HEK293 (cell line): Measurements from ENCODE around the gene SNCAIP.

Experiments
- EGR2 ChIP-seq: fragments of 450-650 bp; formaldehyde crosslinking; IDR thresholded peaks from 2 replicates; pipeline ENCODE4 v1.5.1; 2016; ENCODE audit warnings: low read depth, missing biosample characterization, missing genetic modification characterization
- GLI2 ChIP-seq: fragments of 450-650 bp; formaldehyde crosslinking; IDR thresholded peaks from 2 replicates; pipeline ENCODE4; 2017; ENCODE audit warnings: missing biosample characterization, missing genetic modification characterization, low read depth, borderline replicate concordance
- GLI4 ChIP-seq: fragments of 450-650 bp; formaldehyde crosslinking; IDR thresholded peaks from 2 replicates; pipeline ENCODE4 v1.5.1; 2016; ENCODE audit warnings: missing biosample characterization, missing genetic modification characterization
- GLIS2 ChIP-seq: fragments of 450-650 bp; formaldehyde crosslinking; IDR thresholded peaks from 2 replicates; pipeline ENCODE4 v1.5.1; 2016; ENCODE audit warnings: missing biosample characterization, missing genetic modification characterization
- HOXD13 ChIP-seq: sonication (generic); formaldehyde crosslinking; IDR thresholded peaks from 2 replicates; pipeline ENCODE4 v1.8.0; 2022; ENCODE audit warnings: missing genetic modification reagents, borderline replicate concordance
- PBX3 ChIP-seq: sonication (generic); formaldehyde crosslinking; IDR thresholded peaks from 2 replicates; pipeline ENCODE4 v1.8.1; 2022; ENCODE audit warnings: mild to moderate bottlenecking, moderate library complexity, missing genetic modification reagents
- PRDM1 ChIP-seq: fragments of 450-650 bp; formaldehyde crosslinking; IDR thresholded peaks from 2 replicates; pipeline ENCODE4; 2016; ENCODE audit warnings: missing biosample characterization, missing genetic modification characterization
- PRDM4 ChIP-seq: fragments of 450-650 bp; formaldehyde crosslinking; IDR thresholded peaks from 2 replicates; pipeline ENCODE4 v1.5.1; 2017; ENCODE audit warnings: missing biosample characterization, missing genetic modification characterization
- REPIN1 ChIP-seq: fragments of 450-650 bp; formaldehyde crosslinking; IDR thresholded peaks from 2 replicates; pipeline ENCODE4 v1.5.1; 2017; ENCODE audit warnings: missing biosample characterization, missing genetic modification characterization, low read depth
- TRIM28 ChIP-seq: IDR thresholded peaks from 2 replicates; pipeline ENCODE4 v1.6.1; 2011; ENCODE audit warnings: low read length, control low read depth, borderline replicate concordance
- TSHZ1 ChIP-seq: fragments of 450-650 bp; formaldehyde crosslinking; IDR thresholded peaks from 2 replicates; pipeline ENCODE4 v1.5.1; 2016; ENCODE audit warnings: missing biosample characterization, missing genetic modification characterization, borderline replicate concordance
- ZBTB17 ChIP-seq: fragments of 450-650 bp; formaldehyde crosslinking; IDR thresholded peaks from 2 replicates; pipeline ENCODE4 v1.5.1; 2016; ENCODE audit warnings: missing biosample characterization, missing genetic modification characterization
- ZBTB6 ChIP-seq: fragments of 450-650 bp; formaldehyde crosslinking; IDR thresholded peaks from 2 replicates; pipeline ENCODE4 v1.5.1; 2017; ENCODE audit warnings: missing biosample characterization, missing genetic modification characterization
- ZIC2 ChIP-seq: fragments of 450-650 bp; formaldehyde crosslinking; IDR thresholded peaks from 2 replicates; pipeline ENCODE4 v1.5.1; 2016; ENCODE audit warnings: missing biosample characterization, missing genetic modification characterization
- ZNF114 ChIP-seq: fragments of 450-650 bp; formaldehyde crosslinking; IDR thresholded peaks from 2 replicates; pipeline ENCODE4 v1.5.0; 2017; ENCODE audit warnings: missing biosample characterization, missing genetic modification characterization
- ZNF121 ChIP-seq: fragments of 450-650 bp; formaldehyde crosslinking; IDR thresholded peaks from 2 replicates; pipeline ENCODE4 v1.5.1; 2016; ENCODE audit warnings: missing biosample characterization, missing genetic modification characterization
- ZNF341 ChIP-seq: fragments of 450-650 bp; formaldehyde crosslinking; IDR thresholded peaks from 2 replicates; pipeline ENCODE4; 2016; ENCODE audit warnings: low read depth, missing biosample characterization, missing genetic modification characterization
- ZNF394 ChIP-seq: fragments of 450-650 bp; formaldehyde crosslinking; IDR thresholded peaks from 2 replicates; pipeline ENCODE4 v1.5.1; 2016; ENCODE audit warnings: missing biosample characterization, missing genetic modification characterization, mild to moderate bottlenecking, moderate library complexity, borderline replicate concordance
- ZNF488 ChIP-seq: fragments of 450-650 bp; formaldehyde crosslinking; IDR thresholded peaks from 2 replicates; pipeline ENCODE4 v1.5.1; 2016; ENCODE audit warnings: missing biosample characterization, missing genetic modification characterization
- ZNF514 ChIP-seq: fragments of 450-650 bp; formaldehyde crosslinking; IDR thresholded peaks from 2 replicates; pipeline ENCODE4 v1.5.1; 2016; ENCODE audit warnings: missing biosample characterization, missing genetic modification characterization
- ZNF560 ChIP-seq: fragments of 450-650 bp; formaldehyde crosslinking; IDR thresholded peaks from 2 replicates; pipeline ENCODE4 v1.5.1; 2017; ENCODE audit warnings: missing biosample characterization, missing genetic modification characterization, borderline replicate concordance
- ZNF610 ChIP-seq: fragments of 450-650 bp; formaldehyde crosslinking; IDR thresholded peaks from 2 replicates; pipeline ENCODE4 v1.5.1; 2016; ENCODE audit warnings: missing biosample characterization, missing genetic modification characterization, borderline replicate concordance
- ZNF645 ChIP-seq: fragments of 450-650 bp; formaldehyde crosslinking; IDR thresholded peaks from 2 replicates; pipeline ENCODE4; 2016; ENCODE audit warnings: missing biosample characterization, missing genetic modification characterization
- ZNF658 ChIP-seq: fragments of 450-650 bp; formaldehyde crosslinking; IDR thresholded peaks from 2 replicates; pipeline ENCODE4; 2016; ENCODE audit warnings: missing biosample characterization, missing genetic modification characterization
- ZNF692 ChIP-seq: fragments of 450-650 bp; formaldehyde crosslinking; IDR thresholded peaks from 2 replicates; pipeline ENCODE4 v1.5.1; 2016; ENCODE audit warnings: missing biosample characterization, missing genetic modification characterization
- ZNF837 ChIP-seq: fragments of 450-650 bp; formaldehyde crosslinking; IDR thresholded peaks from 2 replicates; pipeline ENCODE4 v1.5.1; 2016; ENCODE audit warnings: missing biosample characterization, missing genetic modification characterization

The SNCAIP gene

GRCh38 chr5:122291000-122291901, 20.8 kb upstream of the SNCAIP start (continued):
- TF ChIP-seq ZNF645 (tag by site-specific recombination) (no peak), HOXD13 (CRISPR knock-in tag) (no peak), GLI4 (no peak), ZIC2 (tag by site-specific recombination) (peak; percentile 35; the same call in 1 of the 2 replicates), ZNF514 (tag by site-specific recombination) (no peak), PRDM4 (no peak), ZNF560 (tag by site-specific recombination) (no peak), REPIN1 (tag by site-specific recombination) (no peak), ZNF394 (tag by site-specific recombination) (no peak), GLIS2 (tag by site-specific recombination) (no peak), ZNF114 (tag by site-specific recombination) (no peak), ZBTB17 (tag by site-specific recombination) (no peak), ZNF658 (no peak), PBX3 (no peak), PRDM1 (tag by site-specific recombination) (no peak), ZNF488 (tag by site-specific recombination) (no peak), ZNF692 (peak; percentile 13; the same call in 1 of the 2 replicates), ZNF121 (no peak), ZBTB6 (tag by site-specific recombination) (no peak), ZNF610 (tag by site-specific recombination) (no peak), GLI2 (no peak), ZNF341 (tag by site-specific recombination) (peak; percentile 43), TRIM28 (0 out of 2 replicates have a peak, but pooled peaks have one; percentile 48), EGR2 (tag by site-specific recombination) (no peak), ZNF837 (tag by site-specific recombination) (no peak), TSHZ1 (tag by site-specific recombination) (no peak)
